Measurements from ENCODE around the gene PALM. TPM values are rescaled to one million over a fixed set of nuclear protein-coding genes. Genes with fewer than 3 reads are reported as not detected.
"Not testable (repeated sequence)": the region's sequence is repeated elsewhere in the genome, so short reads cannot be mapped to it uniquely, and the experiment has no call there.

Gene PALM
- total RNA-seq, 1 donor from 2014 or later: 2.0 TPM

- ATAC-seq: peak; percentile 1
Measured at GRCh38 chr19:679418-680286, 29.1 kb upstream of the PALM start.

GRCh38 chr19:680287-681028 lies 28.3 kb upstream of the PALM start:
- ATAC-seq: peak; percentile 93

GRCh38 chr19:681029-682019 lies 27.4 kb upstream of the PALM start:
- ATAC-seq: no peak

GRCh38 chr19:682678-683320 lies 25.9 kb upstream of the PALM start:
- no peak for ATAC-seq

GRCh38 chr19:685454-685931 lies 23.2 kb upstream of the PALM start:
- no peak for ATAC-seq

- no peak for ATAC-seq
Measured at GRCh38 chr19:686589-687297, 22.0 kb upstream of the PALM start.

GRCh38 chr19:687569-688166 lies 21.1 kb upstream of the PALM start:
- no peak for ATAC-seq

GRCh38 chr19:688214-688613 lies 20.5 kb upstream of the PALM start:
- no peak for ATAC-seq

- no peak for ATAC-seq
Measured at GRCh38 chr19:688992-689391, 19.7 kb upstream of the PALM start.

- ATAC-seq: no peak
Measured at GRCh38 chr19:690203-690602, 18.5 kb upstream of the PALM start.

- peak; percentile 32 for ATAC-seq
Measured at GRCh38 chr19:694481-695351, 14.0 kb upstream of the PALM start.

GRCh38 chr19:695352-695949 lies 13.3 kb upstream of the PALM start, which contains the start of gene PRSS57:
Gene PRSS57 (minus strand): TSS chr19:695452. CDS start chr19:695430, 22 bp downstream.
- ATAC-seq: no peak

- not testable (repeated sequence) for ATAC-seq
Measured at GRCh38 chr19:698529-698928, 10.2 kb upstream of the PALM start.

GRCh38 chr19:699885-700284 lies 8.8 kb upstream of the PALM start:
- not testable (repeated sequence) for ATAC-seq

- not testable (repeated sequence) for ATAC-seq
Measured at GRCh38 chr19:702847-703246, 5.9 kb upstream of the PALM start.

- ATAC-seq: no peak
Measured at GRCh38 chr19:703329-703650, 5.4 kb upstream of the PALM start.

- peak; percentile 74 for ATAC-seq
Measured at GRCh38 chr19:703651-704446, 4.9 kb upstream of the PALM start.

- ATAC-seq: no peak
Measured at GRCh38 chr19:704447-704741, 4.3 kb upstream of the PALM start.

Measured in esophagus mucosa (tissue), 1 donor.